Astrocyte of the spinal cord (primary cell): ENCODE results near the gene MINDY2.
A peak's percentile ranks its signal among the peaks of the same experiment; 100 is the strongest.
"Not testable (repeated sequence)": the region's sequence is repeated elsewhere in the genome, so short reads cannot be mapped to it uniquely, and the experiment has no call there.

Source experiments
- DNase-seq: peaks from one replicate; pipeline ENCODE4 v3.0.0; 2011; ENCODE audit warnings: low read depth, low spot score
- H3K4me3 ChIP-seq: 2 replicates; pipeline ENCODE4 v1.5.1; 2011; ENCODE audit warnings: low read depth, mild to moderate bottlenecking, low read length, moderate library complexity
- in situ Hi-C: cut with HindIII; loops from 2 replicates; pipeline ENCODE4 v1.10.0; 2017; ENCODE audit warnings: low sequenced_read_pairs
- TF ChIP-seq, protein P1 (sequence below): IDR thresholded peaks from 2 replicates; pipeline ENCODE4 v1.5.1; 2012; ENCODE audit warnings: low read depth, mild to moderate bottlenecking, low read length, inconsistent platforms

The MINDY2 gene

DNA sequence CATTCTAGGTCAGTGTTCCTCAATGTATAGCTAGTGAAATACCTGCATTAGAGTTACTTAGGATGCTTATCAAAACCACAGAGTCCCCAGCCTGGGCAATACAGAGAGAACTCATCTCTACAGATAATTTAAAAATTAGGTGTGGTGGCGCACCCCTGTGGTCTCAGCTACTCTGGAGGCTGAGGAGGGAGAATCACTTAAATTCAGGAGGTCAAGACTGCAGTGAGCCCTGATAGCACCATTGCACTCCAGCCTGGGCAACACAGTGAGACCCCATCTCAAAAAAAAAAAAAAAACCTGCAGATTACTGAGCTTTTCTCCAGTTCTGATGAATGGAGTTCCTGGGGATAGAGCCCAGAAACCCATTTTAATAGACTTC is 10.1 kb upstream of the MINDY2 start:
- no peak overlapping the region for H3K4me3 ChIP-seq
- in situ Hi-C loops, result no loop called here
- TF ChIP-seq, protein P1, sequence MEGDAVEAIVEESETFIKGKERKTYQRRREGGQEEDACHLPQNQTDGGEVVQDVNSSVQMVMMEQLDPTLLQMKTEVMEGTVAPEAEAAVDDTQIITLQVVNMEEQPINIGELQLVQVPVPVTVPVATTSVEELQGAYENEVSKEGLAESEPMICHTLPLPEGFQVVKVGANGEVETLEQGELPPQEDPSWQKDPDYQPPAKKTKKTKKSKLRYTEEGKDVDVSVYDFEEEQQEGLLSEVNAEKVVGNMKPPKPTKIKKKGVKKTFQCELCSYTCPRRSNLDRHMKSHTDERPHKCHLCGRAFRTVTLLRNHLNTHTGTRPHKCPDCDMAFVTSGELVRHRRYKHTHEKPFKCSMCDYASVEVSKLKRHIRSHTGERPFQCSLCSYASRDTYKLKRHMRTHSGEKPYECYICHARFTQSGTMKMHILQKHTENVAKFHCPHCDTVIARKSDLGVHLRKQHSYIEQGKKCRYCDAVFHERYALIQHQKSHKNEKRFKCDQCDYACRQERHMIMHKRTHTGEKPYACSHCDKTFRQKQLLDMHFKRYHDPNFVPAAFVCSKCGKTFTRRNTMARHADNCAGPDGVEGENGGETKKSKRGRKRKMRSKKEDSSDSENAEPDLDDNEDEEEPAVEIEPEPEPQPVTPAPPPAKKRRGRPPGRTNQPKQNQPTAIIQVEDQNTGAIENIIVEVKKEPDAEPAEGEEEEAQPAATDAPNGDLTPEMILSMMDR, result no peak
- DNase-seq, result no peak

DNA sequence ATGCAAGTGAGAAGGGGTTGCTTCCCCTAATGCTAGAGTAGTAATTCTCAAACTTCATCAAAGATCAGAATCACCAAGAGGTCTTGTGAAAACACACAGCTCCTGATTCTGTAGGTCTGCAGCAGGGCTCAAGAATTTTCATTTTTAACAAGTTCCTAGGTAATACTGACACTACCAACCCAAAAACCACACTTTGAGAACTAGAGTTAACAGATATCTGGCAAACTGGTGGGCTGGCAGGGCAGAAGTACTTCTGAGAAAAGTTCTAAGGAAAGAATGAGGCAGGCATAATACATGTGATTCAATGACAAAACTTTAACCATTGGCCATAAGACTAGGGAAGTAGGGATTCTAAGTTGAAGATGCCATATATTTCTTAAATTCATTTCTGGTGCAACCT is 8.8 kb upstream of the MINDY2 start:
- TF ChIP-seq, protein P1, result no peak
- DNase-seq, result no peak
- H3K4me3 ChIP-seq, result no peak overlapping the region
- in situ Hi-C loops, result no loop called here

- DNase-seq, result no peak
- TF ChIP-seq, protein P1, result no peak
- no peak overlapping the region for H3K4me3 ChIP-seq
- in situ Hi-C loops, result no loop called here
Measured at GRCh38 chr15:58762731-58763130, 8.4 kb upstream of the MINDY2 start.

DNA sequence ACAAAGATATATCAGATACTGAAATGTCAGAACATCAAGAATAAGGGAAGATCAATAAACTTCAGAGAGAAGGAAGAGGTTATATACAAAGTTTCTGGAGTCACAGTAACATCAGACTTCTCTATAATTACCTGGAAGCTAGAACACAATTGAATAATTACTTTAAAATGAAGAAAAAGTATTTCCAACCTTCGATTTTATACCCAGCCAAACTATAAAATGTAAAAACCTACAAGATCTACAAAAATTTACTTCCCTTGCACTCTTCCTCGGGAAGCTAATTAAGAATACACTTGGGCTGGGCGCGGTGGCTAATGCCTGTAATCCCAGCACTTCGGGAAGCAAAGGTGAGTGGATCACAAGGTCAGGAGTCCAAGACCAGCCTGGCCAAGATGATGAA is 6.6 kb upstream of the MINDY2 start:
- in situ Hi-C loops, result no loop called here
- no peak overlapping the region for H3K4me3 ChIP-seq
- TF ChIP-seq, protein P1, result no peak
- DNase-seq, result no peak

DNA sequence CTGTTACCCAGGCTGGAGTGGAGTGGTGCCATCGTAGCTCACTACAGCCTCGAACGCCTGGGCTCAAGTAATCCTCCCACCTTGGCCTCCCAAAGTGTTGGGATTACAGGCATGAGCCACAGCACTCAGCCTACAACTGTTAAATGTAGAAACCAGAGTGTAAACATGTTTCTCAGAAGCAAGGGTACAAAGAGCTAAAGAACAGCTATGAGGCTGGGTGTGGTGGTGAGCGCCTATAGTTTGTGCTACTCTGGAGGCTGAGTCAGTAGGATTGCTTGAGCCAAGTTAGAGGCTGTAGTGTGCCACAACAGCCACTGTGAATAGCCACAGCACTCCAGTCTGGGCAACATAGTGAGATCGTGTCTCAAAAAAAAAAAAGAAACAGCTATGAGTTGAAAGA is 4.8 kb upstream of the MINDY2 start:
- DNase-seq, result no peak
- TF ChIP-seq, protein P1, result no peak
- no peak overlapping the region for H3K4me3 ChIP-seq
- in situ Hi-C loops, result no loop called here

GRCh38 chr15:58768601-58769004 is 2.5 kb upstream of the MINDY2 start:
- in situ Hi-C loops, DNase-seq, H3K4me3 ChIP-seq: not testable (repeated sequence)

GRCh38 chr15:58770519-58770856 is 614 bp upstream of the MINDY2 start:
- DNase-seq, result peak; percentile 95

More at GRCh38 chr15:58770519-58770856, 614 bp upstream of the MINDY2 start:
- peak overlapping the region; percentile 92 for H3K4me3 ChIP-seq
- in situ Hi-C loops, result no loop called here
- TF ChIP-seq, protein P1, result no peak
